Mucosa of rectum (tissue), 2 donors: Measurements from ENCODE around the gene NAA10.

Experiments
- H3K27ac ChIP-seq, 2 donors: one replicate each; pipeline ENCODE4 v1.7.0; 2013; ENCODE audit warnings: inconsistent platforms in 2 of 2, low read depth in 2 of 2, low read length in 2 of 2
- H3K27me3 ChIP-seq, 2 donors: one replicate each; pipeline ENCODE4 v1.7.0; 2013; ENCODE audit warnings: low read length in 2 of 2; ENCODE audit not compliant: control insufficient read depth in 2 of 2, insufficient read depth in 2 of 2
- H3K36me3 ChIP-seq, 2 donors: one replicate each; pipeline ENCODE4 v1.7.0; 2013; ENCODE audit warnings: low read length in 2 of 2; ENCODE audit not compliant: control insufficient read depth in 2 of 2, insufficient read depth in 2 of 2
- H3K4me1 ChIP-seq, 2 donors: one replicate each; pipeline ENCODE4 v1.7.0; 2013; ENCODE audit warnings: low read length in 2 of 2, mild to moderate bottlenecking in 1 of 2; ENCODE audit not compliant: control insufficient read depth in 2 of 2, insufficient read depth in 2 of 2
- H3K4me3 ChIP-seq, 2 donors: one replicate each; pipeline ENCODE4 v1.7.0; 2013; ENCODE audit warnings: low read length in 2 of 2
- H3K9ac ChIP-seq, 2 donors: one replicate each; pipeline ENCODE4 v1.7.0; 2013; ENCODE audit warnings: low read length in 2 of 2, low read depth in 1 of 2, mild to moderate bottlenecking in 1 of 2
- H3K9me3 ChIP-seq, 2 donors: one replicate each; pipeline ENCODE4 v1.7.0; 2013; ENCODE audit warnings: low read length in 2 of 2; ENCODE audit not compliant: control insufficient read depth in 2 of 2
- donor health status: healthy.
- donor health status: Normal muscosa, but diverticular disease.

The NAA10 gene

GRCh38 chrX:153924149-153924861, 10.5 kb downstream of the NAA10 start:
- H3K27ac ChIP-seq, result peak overlapping the region in 1 of 2 donors; percentile 99
- no peaks in the 10 kb centered on the region for H3K9me3 ChIP-seq
- H3K9ac ChIP-seq, result no peak overlapping the region
- peaks cover 2 to 9% of the 10 kb centered on the region in 2 donors for H3K27me3 ChIP-seq
- H3K4me3 ChIP-seq, result peak overlapping the region in 1 of 2 donors; percentile 71
- no peaks in the 10 kb centered on the region for H3K36me3 ChIP-seq
- peaks cover 26 to 35% of the 10 kb centered on the region in 2 donors for H3K4me1 ChIP-seq

DNA sequence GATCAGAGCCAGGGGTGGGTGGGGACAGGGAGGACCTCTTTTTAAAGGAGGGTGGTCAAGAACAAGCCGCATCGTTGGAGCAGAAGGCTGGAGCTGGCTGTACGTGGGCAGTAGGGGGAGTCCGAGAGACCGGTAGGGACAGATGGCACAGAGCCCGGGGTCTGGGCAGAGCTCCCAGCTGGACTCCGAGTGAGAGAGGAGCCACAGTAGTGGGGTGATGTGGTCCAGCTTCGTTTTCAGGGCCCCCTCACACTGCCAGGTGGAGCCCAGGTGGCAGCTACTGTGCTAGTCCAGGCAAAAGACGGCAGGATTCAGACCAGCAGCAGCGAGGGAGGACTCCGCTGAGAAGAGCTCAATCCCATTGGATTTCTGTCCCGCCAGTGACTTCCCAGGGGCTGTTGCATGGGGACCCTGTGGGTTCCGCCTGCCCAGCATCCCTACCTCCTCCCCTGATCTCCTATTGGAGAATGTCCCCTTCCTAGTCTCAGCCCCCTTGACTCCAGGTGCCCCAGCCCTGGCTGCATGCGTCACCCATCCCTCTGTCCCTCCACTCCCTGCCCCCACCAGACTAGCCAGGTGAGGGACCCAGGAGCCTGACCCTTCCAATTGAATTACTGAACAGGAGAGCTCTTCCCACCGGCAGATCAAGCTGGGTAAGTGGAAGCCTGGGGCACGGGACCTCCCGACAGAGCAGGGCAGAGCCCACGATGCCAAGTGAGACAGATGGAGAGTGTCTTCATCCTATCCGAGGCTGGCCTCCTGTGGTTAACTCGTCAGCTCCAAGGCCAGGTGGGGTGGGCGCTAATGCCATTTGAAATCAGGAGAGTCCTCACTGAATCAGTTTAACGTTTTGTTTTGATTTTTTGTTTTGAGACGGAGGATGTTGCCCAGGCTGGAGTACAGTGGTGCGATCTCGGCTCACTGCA, 11.6 kb downstream of the NAA10 start:
- Histone ChIP-seq H3K36me3 (no peaks in the 10 kb centered on the region), H3K27ac (no peak overlapping the region), H3K9me3 (no peaks in the 10 kb centered on the region), H3K4me3 (peak overlapping the region in 1 of 2 donors; percentile 26), H3K4me1 (peaks cover 18 to 30% of the 10 kb centered on the region in 2 donors), H3K27me3 (peaks cover 2 to 9% of the 10 kb centered on the region in 2 donors), H3K9ac (no peak overlapping the region)

DNA sequence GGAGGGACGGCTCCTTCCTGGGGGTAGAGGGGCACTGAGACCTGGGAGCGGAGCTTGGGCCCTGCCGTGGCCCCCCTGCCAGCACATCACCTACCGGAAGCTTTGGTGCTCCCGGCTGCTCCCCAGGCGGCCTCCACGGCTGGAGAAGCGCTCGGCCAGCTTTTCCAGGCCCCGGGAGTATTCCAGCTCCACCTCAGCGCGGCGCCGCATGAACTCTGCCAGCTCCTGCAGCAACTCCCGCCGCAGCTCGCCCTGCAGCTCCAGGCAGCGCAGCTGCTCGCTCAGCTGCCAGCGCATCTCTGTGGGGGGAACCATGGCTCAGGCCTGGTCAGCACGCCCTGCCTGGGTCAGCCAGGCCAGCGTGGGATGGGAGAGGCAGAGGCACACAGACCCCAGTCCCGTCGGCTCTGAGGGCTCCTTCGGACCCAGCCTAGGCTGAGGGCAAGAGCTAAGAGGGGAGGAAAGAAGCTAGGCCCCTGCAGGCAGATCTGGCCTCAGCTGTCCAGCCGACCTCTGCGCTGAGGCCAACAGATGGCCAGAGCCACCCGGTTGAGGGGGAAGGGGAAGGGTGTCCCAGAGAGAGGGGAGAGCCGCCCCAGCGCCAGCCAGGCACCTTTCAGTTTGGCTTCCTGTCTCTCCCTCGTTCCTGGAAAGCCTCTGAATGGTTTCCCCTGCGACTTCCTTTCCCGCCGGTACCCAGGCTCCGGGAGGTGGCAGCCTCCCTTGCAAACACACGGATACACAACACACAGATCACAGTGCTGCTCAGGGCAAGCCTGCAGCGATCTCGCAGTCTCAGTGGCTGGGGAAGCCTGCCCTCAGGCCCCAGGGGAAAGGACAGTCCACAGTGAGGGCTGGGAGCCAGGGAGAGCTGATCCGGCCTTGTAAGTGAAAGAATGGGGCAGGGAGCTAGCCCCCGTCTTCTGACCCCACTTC, 13.1 kb downstream of the NAA10 start:
- Histone ChIP-seq H3K27ac (peak overlapping the region in 1 of 2 donors; percentile 23), H3K9ac (no peak overlapping the region), H3K4me3 (no peak overlapping the region), H3K27me3 (peaks cover 2 to 9% of the 10 kb centered on the region in 2 donors), H3K4me1 (peaks cover 8 to 19% of the 10 kb centered on the region in 2 donors), H3K36me3 (no peaks in the 10 kb centered on the region), H3K9me3 (no peaks in the 10 kb centered on the region)

DNA sequence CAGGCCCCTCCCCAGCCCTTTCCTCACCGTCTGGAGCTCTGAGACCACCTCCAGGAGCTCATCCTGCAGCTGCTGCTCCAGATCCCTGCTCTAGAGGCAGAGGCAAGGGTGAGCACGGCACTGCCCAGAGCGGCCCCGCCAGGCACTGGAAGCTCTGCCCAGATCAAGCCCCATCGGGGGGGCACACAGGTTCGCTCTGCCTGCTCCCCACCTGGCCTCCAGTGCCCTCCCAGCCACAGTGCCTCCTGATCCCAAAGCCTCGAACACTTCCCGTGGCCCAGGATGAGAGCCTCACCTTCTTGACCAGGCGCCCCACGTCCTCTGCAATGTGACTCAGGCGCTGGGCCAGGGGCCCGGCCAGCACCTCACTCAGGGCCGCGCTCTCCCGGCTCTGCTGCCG, 13.8 kb downstream of the NAA10 start:
- Histone ChIP-seq H3K4me1 (peaks cover 2 to 14% of the 10 kb centered on the region in 2 donors), H3K36me3 (no peaks in the 10 kb centered on the region), H3K27me3 (peaks cover 0 to 9% of the 10 kb centered on the region in 2 donors), H3K9me3 (no peaks in the 10 kb centered on the region), H3K9ac (no peak overlapping the region), H3K27ac (no peak overlapping the region), H3K4me3 (no peak overlapping the region)

DNA sequence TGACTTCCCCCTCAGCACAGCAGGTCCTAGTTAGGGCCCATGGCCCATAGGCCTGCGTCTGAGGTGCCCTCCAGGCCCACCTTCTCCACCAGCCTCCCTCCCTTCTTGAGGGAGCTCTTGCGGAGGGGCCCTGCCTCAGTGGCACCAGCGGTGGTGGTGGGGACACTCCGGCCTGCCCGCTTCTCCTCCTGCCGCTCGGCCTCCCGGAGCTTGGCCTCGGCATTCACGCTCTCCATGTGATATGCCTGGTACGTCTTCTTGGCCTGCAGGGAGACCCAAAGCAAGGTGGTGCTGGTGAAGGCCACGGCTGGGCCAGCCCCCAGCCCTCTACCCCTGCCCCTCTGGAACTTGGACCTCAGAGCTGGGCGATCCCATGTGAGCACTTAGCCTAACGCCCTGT, 14.3 kb downstream of the NAA10 start:
- H3K27me3 ChIP-seq, result peaks cover 0 to 9% of the 10 kb centered on the region in 2 donors
- no peak overlapping the region for H3K4me3 ChIP-seq
- no peak overlapping the region for H3K9ac ChIP-seq
- no peaks in the 10 kb centered on the region for H3K36me3 ChIP-seq
- H3K4me1 ChIP-seq, result peaks cover 2 to 11% of the 10 kb centered on the region in 2 donors
- H3K9me3 ChIP-seq, result no peaks in the 10 kb centered on the region
- no peak overlapping the region for H3K27ac ChIP-seq

DNA sequence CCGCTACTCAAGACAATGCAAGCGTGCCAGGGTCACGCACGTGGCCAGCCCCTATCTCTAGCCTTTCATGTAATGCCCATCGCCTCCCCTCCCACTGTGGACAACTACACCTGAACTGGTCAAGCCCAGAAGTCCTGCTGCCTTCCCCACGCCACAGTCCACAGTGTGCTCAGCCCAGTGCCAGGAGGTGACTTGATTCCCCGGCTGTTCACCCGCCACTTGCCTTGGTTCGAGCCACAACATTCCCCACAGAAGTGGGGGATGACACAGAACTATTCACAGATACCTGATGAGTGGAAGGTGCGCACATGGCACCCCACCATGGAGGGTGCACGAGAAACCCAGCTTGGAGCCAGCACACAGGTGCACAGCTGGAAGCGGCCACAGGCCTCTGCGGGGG, 15.6 kb downstream of the NAA10 start:
- H3K27ac ChIP-seq, result no peak overlapping the region
- H3K4me3 ChIP-seq, result no peak overlapping the region
- H3K9me3 ChIP-seq, result no peaks in the 10 kb centered on the region
- peaks cover 0 to 2% of the 10 kb centered on the region in 2 donors for H3K27me3 ChIP-seq
- no peaks in the 10 kb centered on the region for H3K36me3 ChIP-seq
- peaks cover 2 to 10% of the 10 kb centered on the region in 2 donors for H3K4me1 ChIP-seq
- H3K9ac ChIP-seq, result no peak overlapping the region

- H3K27me3 ChIP-seq, result peaks cover 0 to 2% of the 10 kb centered on the region in 2 donors
- no peak overlapping the region for H3K4me3 ChIP-seq
- peaks cover 0 to 3% of the 10 kb centered on the region in 2 donors for H3K4me1 ChIP-seq
- H3K36me3 ChIP-seq, result peaks cover 0 to 3% of the 10 kb centered on the region in 2 donors
- H3K27ac ChIP-seq, result no peak overlapping the region
- H3K9me3 ChIP-seq, result no peaks in the 10 kb centered on the region
- no peak overlapping the region for H3K9ac ChIP-seq
Measured at GRCh38 chrX:153917869-153918268, 17.0 kb downstream of the NAA10 start.

- H3K4me3 ChIP-seq, result no peak overlapping the region
- peaks cover 0 to 1% of the 10 kb centered on the region in 2 donors for H3K27me3 ChIP-seq
- H3K4me1 ChIP-seq, result no peaks in the 10 kb centered on the region
- H3K9ac ChIP-seq, result no peak overlapping the region
- no peaks in the 10 kb centered on the region for H3K9me3 ChIP-seq
- H3K36me3 ChIP-seq, result peaks cover 0 to 3% of the 10 kb centered on the region in 2 donors
- no peak overlapping the region for H3K27ac ChIP-seq
Measured at GRCh38 chrX:153913701-153914100, 21.1 kb downstream of the NAA10 start.

DNA sequence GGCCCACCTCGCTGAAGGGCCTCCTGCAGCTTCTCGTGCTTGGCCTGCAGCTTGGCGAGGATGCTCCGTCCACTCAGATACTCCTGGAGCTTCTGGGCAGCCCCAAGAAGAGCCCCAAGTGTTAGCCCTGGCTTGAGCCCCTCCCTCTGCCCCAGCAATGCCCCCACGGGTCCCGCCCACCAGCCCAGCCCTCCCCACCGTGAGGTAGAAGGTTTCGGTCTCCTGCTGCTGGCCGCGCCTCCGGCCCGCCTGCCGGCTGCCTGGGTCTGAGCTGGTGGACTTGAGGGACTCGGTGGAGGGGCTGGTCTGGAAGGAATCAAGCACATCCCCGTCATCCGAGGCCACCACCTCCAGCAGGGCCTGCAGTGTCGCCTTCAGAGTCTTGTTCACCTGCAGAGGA, 21.6 kb downstream of the NAA10 start:
- no peaks in the 10 kb centered on the region for H3K4me1 ChIP-seq
- peaks cover 0 to 3% of the 10 kb centered on the region in 2 donors for H3K36me3 ChIP-seq
- no peaks in the 10 kb centered on the region for H3K9me3 ChIP-seq
- peaks cover 0 to 3% of the 10 kb centered on the region in 2 donors for H3K27me3 ChIP-seq
- H3K9ac ChIP-seq, result no peak overlapping the region
- H3K27ac ChIP-seq, result no peak overlapping the region
- H3K4me3 ChIP-seq, result no peak overlapping the region
